Measurements from ENCODE around the gene NUMA1. TPM values are rescaled to one million over a fixed set of nuclear protein-coding genes. Genes with fewer than 3 reads are reported as not detected.
A peak's percentile ranks its signal among the peaks of the same experiment; 100 is the strongest.

The NUMA1 gene
- total and polyA plus RNA-seq, 9 of the 15 experiments (the other 6 are each of a cell fraction or from before 2014, with no cell fraction given), result 4.1 to 104 (median 51.2) TPM

- TF ChIP-seq, protein P1, sequence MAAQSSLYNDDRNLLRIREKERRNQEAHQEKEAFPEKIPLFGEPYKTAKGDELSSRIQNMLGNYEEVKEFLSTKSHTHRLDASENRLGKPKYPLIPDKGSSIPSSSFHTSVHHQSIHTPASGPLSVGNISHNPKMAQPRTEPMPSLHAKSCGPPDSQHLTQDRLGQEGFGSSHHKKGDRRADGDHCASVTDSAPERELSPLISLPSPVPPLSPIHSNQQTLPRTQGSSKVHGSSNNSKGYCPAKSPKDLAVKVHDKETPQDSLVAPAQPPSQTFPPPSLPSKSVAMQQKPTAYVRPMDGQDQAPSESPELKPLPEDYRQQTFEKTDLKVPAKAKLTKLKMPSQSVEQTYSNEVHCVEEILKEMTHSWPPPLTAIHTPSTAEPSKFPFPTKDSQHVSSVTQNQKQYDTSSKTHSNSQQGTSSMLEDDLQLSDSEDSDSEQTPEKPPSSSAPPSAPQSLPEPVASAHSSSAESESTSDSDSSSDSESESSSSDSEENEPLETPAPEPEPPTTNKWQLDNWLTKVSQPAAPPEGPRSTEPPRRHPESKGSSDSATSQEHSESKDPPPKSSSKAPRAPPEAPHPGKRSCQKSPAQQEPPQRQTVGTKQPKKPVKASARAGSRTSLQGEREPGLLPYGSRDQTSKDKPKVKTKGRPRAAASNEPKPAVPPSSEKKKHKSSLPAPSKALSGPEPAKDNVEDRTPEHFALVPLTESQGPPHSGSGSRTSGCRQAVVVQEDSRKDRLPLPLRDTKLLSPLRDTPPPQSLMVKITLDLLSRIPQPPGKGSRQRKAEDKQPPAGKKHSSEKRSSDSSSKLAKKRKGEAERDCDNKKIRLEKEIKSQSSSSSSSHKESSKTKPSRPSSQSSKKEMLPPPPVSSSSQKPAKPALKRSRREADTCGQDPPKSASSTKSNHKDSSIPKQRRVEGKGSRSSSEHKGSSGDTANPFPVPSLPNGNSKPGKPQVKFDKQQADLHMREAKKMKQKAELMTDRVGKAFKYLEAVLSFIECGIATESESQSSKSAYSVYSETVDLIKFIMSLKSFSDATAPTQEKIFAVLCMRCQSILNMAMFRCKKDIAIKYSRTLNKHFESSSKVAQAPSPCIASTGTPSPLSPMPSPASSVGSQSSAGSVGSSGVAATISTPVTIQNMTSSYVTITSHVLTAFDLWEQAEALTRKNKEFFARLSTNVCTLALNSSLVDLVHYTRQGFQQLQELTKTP (IDR thresholded peaks at IDR 0.05; ENCODE audit: low read depth in 1 of 2, partially characterized antibody in 2 of 2), result peak in 1 of 2 experiments; percentile 74
- TF ChIP-seq HDAC1 (IDR thresholded peaks at IDR 0.05) (peak in 1 of 2 experiments; percentile 64; a peak in 1 of 4 replicates), ASH1L (IDR thresholded peaks at IDR 0.05; ENCODE audit: borderline replicate concordance, low read depth, partially characterized antibody) (peak; percentile 90), HDAC6 (IDR thresholded peaks at IDR 0.05; ENCODE audit: low read depth, low read length) (no peak), ZNF316 (IDR thresholded peaks at IDR 0.05) (peak; percentile 33; the same call in 1 of the 2 replicates), NR2C1 (IDR thresholded peaks at IDR 0.05) (peak; percentile 100), NR2C1 (tag; IDR thresholded peaks at IDR 0.05) (peak; percentile 99), ELF1 (tag; IDR thresholded peaks at IDR 0.05) (peak; percentile 88), YY1 (IDR thresholded peaks at IDR 0.05; ENCODE audit: borderline replicate concordance in 1 of 3, control insufficient read depth in 1 of 3, extremely low read depth in 1 of 3, insufficient read depth in 3 of 3, insufficient read length in 1 of 3, insufficient replicate concordance in 2 of 3, low read depth in 1 of 3, low read length in 2 of 3) (peak in 1 of 3 experiments; percentile 75), HINFP (tag; conservative IDR thresholded peaks at IDR 0.05; ENCODE audit: low read depth) (no peak), HNRNPK (IDR thresholded peaks at IDR 0.05; ENCODE audit: low read depth, low read length, poor library complexity, severe bottlenecking) (no peak), SREBF1 (IDR thresholded peaks at IDR 0.05; ENCODE audit: borderline replicate concordance, low read depth, low read length) (peak; percentile 67; the same call in 1 of the 2 replicates), NFIC (IDR thresholded peaks at IDR 0.05) (peak; percentile 49; the same call in 1 of the 2 replicates), KLF1 (tag; IDR thresholded peaks at IDR 0.05) (peak; percentile 59; the same call in 1 of the 2 replicates), ZNF280B (CRISPR knock-in tag; IDR thresholded peaks at IDR 0.05) (no peak), BHLHE40 (IDR thresholded peaks at IDR 0.05; ENCODE audit: low read length) (peak; percentile 81), ESRRB (CRISPR knock-in tag; IDR thresholded peaks at IDR 0.05; ENCODE audit: borderline replicate concordance) (no peak)
- TF ChIP-seq, protein P2, sequence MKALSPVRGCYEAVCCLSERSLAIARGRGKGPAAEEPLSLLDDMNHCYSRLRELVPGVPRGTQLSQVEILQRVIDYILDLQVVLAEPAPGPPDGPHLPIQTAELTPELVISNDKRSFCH (CRISPR knock-in tag; IDR thresholded peaks at IDR 0.05), result no peak
- TF ChIP-seq, protein P2 (tag; IDR thresholded peaks at IDR 0.05), result peak; percentile 60
Observed at GRCh38 chr11:72112143-72112977, 32.0 kb upstream of the NUMA1 start, which contains the start of gene ANAPC15 (continued).

Data from K562 (cell line).